ENCODE data around the gene KIF1B.

GRCh38 chr1:10302416-10302815 is 92.0 kb downstream of the KIF1B start:
- TF ChIP-seq CTCF (IDR thresholded peaks at IDR 0.05) (no peak), EZH2 (IDR thresholded peaks at IDR 0.05; ENCODE audit: borderline replicate concordance, insufficient read depth, low read depth, low read length, poor library complexity, severe bottlenecking) (no peak)

Data from B cell (primary cell).